Measurements from ENCODE around the gene NMUR1.
"Not testable (repeated sequence)": the region's sequence is repeated elsewhere in the genome, so short reads cannot be mapped to it uniquely, and the experiment has no call there.

NMUR1 gene

GRCh38 chr2:231573096-231573495, 42.9 kb upstream of the NMUR1 start:
- H3K4me3 ChIP-seq (ENCODE audit: low read depth, low read length), result no peak overlapping the region
- no peak for TF ChIP-seq CTCF (IDR thresholded peaks at IDR 0.05; ENCODE audit: low read depth, low read length, missing control alignments)
- DNase-seq (ENCODE audit: low read depth), result no peak

- no peak overlapping the region for H3K4me3 ChIP-seq (ENCODE audit: low read depth, low read length)
- no peak for TF ChIP-seq CTCF (IDR thresholded peaks at IDR 0.05; ENCODE audit: low read depth, low read length, missing control alignments)
- no peak for DNase-seq (ENCODE audit: low read depth)
Measured at GRCh38 chr2:231571661-231572191, 41.5 kb upstream of the NMUR1 start.

GRCh38 chr2:231570915-231571314, 40.7 kb upstream of the NMUR1 start:
- not testable (repeated sequence) for DNase-seq (ENCODE audit: low read depth); H3K4me3 ChIP-seq (ENCODE audit: low read depth, low read length)

GRCh38 chr2:231568785-231569435, 38.7 kb upstream of the NMUR1 start:
- H3K4me3 ChIP-seq (ENCODE audit: low read depth, low read length), result no peak overlapping the region
- no peak for TF ChIP-seq CTCF (IDR thresholded peaks at IDR 0.05; ENCODE audit: low read depth, low read length, missing control alignments)
- DNase-seq (ENCODE audit: low read depth), result no peak

- no peak overlapping the region for H3K4me3 ChIP-seq (ENCODE audit: low read depth, low read length)
- DNase-seq (ENCODE audit: low read depth), result no peak
- no peak for TF ChIP-seq CTCF (IDR thresholded peaks at IDR 0.05; ENCODE audit: low read depth, low read length, missing control alignments)
Measured at GRCh38 chr2:231568098-231568784, 38.0 kb upstream of the NMUR1 start.

- no peak for TF ChIP-seq CTCF (IDR thresholded peaks at IDR 0.05; ENCODE audit: low read depth, low read length, missing control alignments)
- no peak for DNase-seq (ENCODE audit: low read depth)
- no peak overlapping the region for H3K4me3 ChIP-seq (ENCODE audit: low read depth, low read length)
Measured at GRCh38 chr2:231567159-231567558, 36.9 kb upstream of the NMUR1 start.

- DNase-seq (ENCODE audit: low read depth), result no peak
- no peak for TF ChIP-seq CTCF (IDR thresholded peaks at IDR 0.05; ENCODE audit: low read depth, low read length, missing control alignments)
Measured at GRCh38 chr2:231565887-231566594, 35.8 kb upstream of the NMUR1 start.

More at GRCh38 chr2:231565887-231566594, 35.8 kb upstream of the NMUR1 start:
- H3K4me3 ChIP-seq (ENCODE audit: low read depth, low read length), result no peak overlapping the region
